Left cardiac atrium (tissue), 4 donors: ENCODE results near the gene PQBP1. TPM values are rescaled to one million over a fixed set of nuclear protein-coding genes. Genes with fewer than 3 reads are reported as not detected.
A peak's percentile ranks its signal among the peaks of the same experiment; 100 is the strongest.

ENCODE experiments used
- ATAC-seq, 2 donors: fragments of 200-7000 bp; cut with Tn5 transposase; one replicate each; pipeline ENCODE4 v1.9.1; 2020; ENCODE audit warnings: mild to moderate bottlenecking in 2 of 2, moderate library complexity in 2 of 2
- DNase-seq: peaks from one replicate; pipeline ENCODE4 v3.0.0-alpha.2; 2020
- intact Hi-C, 2 donors: fragments of 100-400 bp; cut with DNase I; formaldehyde crosslinking; loops; one replicate each; pipeline versions ENCODE4 v1.14.1 to v1.15.1; 2022 to 2023
- total RNA-seq, 2 donors: library from RNA; stranded (reverse); fragmentation: NEBNext Ultra II Directional; extraction: Animal tissue kit (Norgen Biotek cat#: 25700); gene quantifications; one replicate each; pipeline ENCODE4 v1.2.1, GENCODE V29; 2021
- donor health status: DM: no; HTN: yes; CAD: no.
- donor health status: DM: no; HTN: yes; CAD: no; lungs with severe emphysema.
- donor health status: DM: yes; HTN: yes; CAD: no.
- donor health status: Dilated cardiomyopathy.

The PQBP1 gene
- total RNA-seq, 2 donors from 2014 or later: 49.5 to 63.7 TPM

- no peak for DNase-seq
- ATAC-seq: no peak
- intact Hi-C loops: loop anchor here in 1 of 2 donors (5.0 kb wide), 1 partner anchor 146 kb away; the partner anchor contains the start of gene TFE3
Observed at GRCh38 chrX:48896611-48897011, 1.1 kb upstream of the PQBP1 start.

- ATAC-seq: peak; percentile 76 to 81
- intact Hi-C loops: loop anchor here in 1 of 2 donors (5.0 kb wide), 1 partner anchor 145 kb away; the partner anchor contains the start of gene TFE3
- DNase-seq: peak; percentile 83
Observed at GRCh38 chrX:48897157-48897624, 539 bp upstream of the PQBP1 start.

- ATAC-seq (no peak), DNase-seq (no peak)
- intact Hi-C loops: loop anchor here in 1 of 2 donors (5.0 kb wide), 1 partner anchor 143 kb away; the partner anchor contains the start of gene TFE3
Observed at GRCh38 chrX:48899078-48899410, 1.3 kb downstream of the PQBP1 start.

GRCh38 chrX:48901069-48901468, 3.3 kb downstream of the PQBP1 start:
- no peak for DNase-seq
- intact Hi-C loops: no loop called here
- no peak for ATAC-seq

GRCh38 chrX:48902135-48902534, 4.4 kb downstream of the PQBP1 start:
- DNase-seq (no peak), ATAC-seq (no peak)
- intact Hi-C loops: no loop called here

GRCh38 chrX:48902776-48903175, 5.0 kb downstream of the PQBP1 start:
- DNase-seq: no peak

GRCh38 chrX:48903290-48903689, 5.6 kb downstream of the PQBP1 start:
- ATAC-seq: no peak
- intact Hi-C loops: no loop called here
- no peak for DNase-seq

More at GRCh38 chrX:48902776-48903175, 5.0 kb downstream of the PQBP1 start:
- intact Hi-C loops: no loop called here
- no peak for ATAC-seq

- no peak for ATAC-seq
- intact Hi-C loops: no loop called here
- DNase-seq: no peak
Observed at GRCh38 chrX:48904180-48904579, 6.5 kb downstream of the PQBP1 start.

- DNase-seq: no peak
- intact Hi-C loops: no loop called here
- ATAC-seq: no peak
Observed at GRCh38 chrX:48904626-48905025, 6.9 kb downstream of the PQBP1 start.

- intact Hi-C loops: no loop called here
- no peak for DNase-seq
- ATAC-seq: no peak
Observed at GRCh38 chrX:48905090-48905790, 7.5 kb downstream of the PQBP1 start.

GRCh38 chrX:48908600-48908999, 10.9 kb downstream of the PQBP1 start:
- ATAC-seq (no peak), DNase-seq (no peak)
- intact Hi-C loops: no loop called here

GRCh38 chrX:48909703-48910294, 12.1 kb downstream of the PQBP1 start:
- DNase-seq (no peak), ATAC-seq (no peak)
- intact Hi-C loops: no loop called here

- intact Hi-C loops: no loop called here
Observed at GRCh38 chrX:48910926-48911411, 13.2 kb downstream of the PQBP1 start.

GRCh38 chrX:48911412-48912182, 13.9 kb downstream of the PQBP1 start, which contains the start of gene SLC35A2:
Gene SLC35A2, minus strand, starts transcription at chrX:48911646. Its CDS starts 10 bp downstream, at chrX:48911636.
- ATAC-seq (peak; percentile 89 to 92), DNase-seq (peak; percentile 86)
- intact Hi-C loops: no loop called here

More at GRCh38 chrX:48910926-48911411, 13.2 kb downstream of the PQBP1 start:
- ATAC-seq (peak; percentile 6 to 9), DNase-seq (no peak)

- ATAC-seq: no peak
- intact Hi-C loops: no loop called here
- DNase-seq: no peak
Observed at GRCh38 chrX:48913605-48914366, 16.1 kb downstream of the PQBP1 start.

- intact Hi-C loops: no loop called here
- DNase-seq (no peak), ATAC-seq (no peak)
Observed at GRCh38 chrX:48914593-48915493, 17.1 kb downstream of the PQBP1 start.

- peak; percentile 53 to 76 for ATAC-seq
- DNase-seq: peak; percentile 90
- intact Hi-C loops: no loop called here
Observed at GRCh38 chrX:48917139-48918001, 19.6 kb downstream of the PQBP1 start.
